ENCODE results near the gene GALT.

DNA sequence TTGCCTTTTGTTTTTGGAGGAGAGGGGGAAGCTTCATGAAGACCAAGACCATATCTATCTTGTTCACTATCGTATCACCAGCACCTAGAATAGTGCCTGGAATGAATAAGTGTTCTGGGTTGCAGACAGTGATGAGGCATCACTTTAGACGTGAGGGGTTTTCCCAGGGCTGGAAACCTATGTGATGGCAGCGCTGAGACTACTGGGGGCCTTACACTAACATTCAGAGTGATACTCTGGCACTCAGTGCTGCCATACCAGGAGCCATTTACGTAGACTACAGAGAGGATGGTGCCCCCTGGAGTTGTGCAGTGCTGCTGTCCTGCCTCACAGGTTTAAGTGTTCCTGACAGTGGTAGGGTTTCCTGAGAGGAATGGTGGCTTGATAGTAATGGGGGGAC is 37.7 kb downstream of the GALT start:
- TF ChIP-seq, protein P1, sequence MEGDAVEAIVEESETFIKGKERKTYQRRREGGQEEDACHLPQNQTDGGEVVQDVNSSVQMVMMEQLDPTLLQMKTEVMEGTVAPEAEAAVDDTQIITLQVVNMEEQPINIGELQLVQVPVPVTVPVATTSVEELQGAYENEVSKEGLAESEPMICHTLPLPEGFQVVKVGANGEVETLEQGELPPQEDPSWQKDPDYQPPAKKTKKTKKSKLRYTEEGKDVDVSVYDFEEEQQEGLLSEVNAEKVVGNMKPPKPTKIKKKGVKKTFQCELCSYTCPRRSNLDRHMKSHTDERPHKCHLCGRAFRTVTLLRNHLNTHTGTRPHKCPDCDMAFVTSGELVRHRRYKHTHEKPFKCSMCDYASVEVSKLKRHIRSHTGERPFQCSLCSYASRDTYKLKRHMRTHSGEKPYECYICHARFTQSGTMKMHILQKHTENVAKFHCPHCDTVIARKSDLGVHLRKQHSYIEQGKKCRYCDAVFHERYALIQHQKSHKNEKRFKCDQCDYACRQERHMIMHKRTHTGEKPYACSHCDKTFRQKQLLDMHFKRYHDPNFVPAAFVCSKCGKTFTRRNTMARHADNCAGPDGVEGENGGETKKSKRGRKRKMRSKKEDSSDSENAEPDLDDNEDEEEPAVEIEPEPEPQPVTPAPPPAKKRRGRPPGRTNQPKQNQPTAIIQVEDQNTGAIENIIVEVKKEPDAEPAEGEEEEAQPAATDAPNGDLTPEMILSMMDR (IDR thresholded peaks at IDR 0.05): no peak
- no peak for TF ChIP-seq EZH2 (IDR thresholded peaks at IDR 0.05; ENCODE audit: borderline replicate concordance, insufficient read depth, low read depth, low read length, poor library complexity, severe bottlenecking)
